Measurements from ENCODE around the gene PLEKHA7.
"Not testable (repeated sequence)": the region's sequence is repeated elsewhere in the genome, so short reads cannot be mapped to it uniquely, and the experiment has no call there.

The PLEKHA7 gene

GRCh38 chr11:16977994-16978315 is 36.3 kb downstream of the PLEKHA7 start:
- no peak for DNase-seq (ENCODE audit: low read depth)

GRCh38 chr11:16977136-16977993 is 36.8 kb downstream of the PLEKHA7 start:
- DNase-seq (ENCODE audit: low read depth): no peak

- no peak for DNase-seq (ENCODE audit: low read depth)
Observed at GRCh38 chr11:16976379-16976778, 37.8 kb downstream of the PLEKHA7 start.

GRCh38 chr11:16975906-16976305 is 38.3 kb downstream of the PLEKHA7 start:
- DNase-seq (ENCODE audit: low read depth): no peak

DNA sequence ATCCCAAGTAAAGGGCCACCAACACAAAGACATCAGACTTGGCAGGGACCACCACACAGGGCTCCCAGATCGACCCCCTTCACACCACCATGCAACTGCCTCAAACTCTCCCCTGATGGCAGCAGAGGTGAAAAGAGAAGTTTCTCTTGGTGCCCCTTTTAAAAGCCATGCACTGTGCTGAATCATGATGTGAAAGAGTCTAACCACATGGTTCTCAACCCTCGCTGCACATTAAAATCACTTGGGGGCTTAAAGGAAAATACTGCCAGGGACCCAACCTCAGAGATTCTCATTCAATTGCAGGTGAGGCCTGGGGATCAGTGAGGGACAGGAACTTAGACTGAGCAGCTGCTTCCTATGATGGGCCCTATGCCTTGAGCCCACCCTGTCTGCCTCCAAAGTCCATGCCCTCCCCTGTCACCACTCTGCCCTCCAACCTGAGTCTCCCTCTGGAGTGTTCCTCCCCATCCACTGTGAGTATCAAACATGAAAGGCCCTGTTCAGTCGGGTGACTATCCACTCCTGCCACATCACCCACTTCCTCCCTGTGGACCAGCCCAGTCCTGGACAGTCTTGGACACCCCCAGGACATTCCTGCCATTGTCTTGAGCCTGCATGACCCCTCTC is 40.8 kb downstream of the PLEKHA7 start:
- DNase-seq (ENCODE audit: low read depth): no peak

- DNase-seq (ENCODE audit: low read depth): no peak
Observed at GRCh38 chr11:16969010-16969999, 44.9 kb downstream of the PLEKHA7 start.

DNA sequence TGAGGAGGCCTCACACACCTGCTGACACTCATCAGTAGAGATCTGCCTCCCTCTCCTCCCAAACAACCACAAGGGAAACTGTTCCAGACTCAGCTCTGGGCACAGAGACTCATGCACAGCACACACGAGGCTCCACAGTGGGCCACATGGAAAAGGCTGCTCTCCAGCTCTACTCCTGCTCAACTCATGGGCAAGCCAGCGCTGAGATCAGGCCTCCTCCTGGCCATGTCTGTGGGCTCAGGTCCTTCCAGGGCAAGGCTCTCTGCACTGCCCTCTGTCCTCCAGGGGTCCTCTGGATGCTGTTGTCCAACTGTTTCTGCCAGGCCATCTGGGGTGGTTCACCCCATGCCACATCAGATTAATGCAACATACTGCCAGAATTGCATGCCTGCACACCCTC is 46.0 kb downstream of the PLEKHA7 start:
- no peak for DNase-seq (ENCODE audit: low read depth)

DNA sequence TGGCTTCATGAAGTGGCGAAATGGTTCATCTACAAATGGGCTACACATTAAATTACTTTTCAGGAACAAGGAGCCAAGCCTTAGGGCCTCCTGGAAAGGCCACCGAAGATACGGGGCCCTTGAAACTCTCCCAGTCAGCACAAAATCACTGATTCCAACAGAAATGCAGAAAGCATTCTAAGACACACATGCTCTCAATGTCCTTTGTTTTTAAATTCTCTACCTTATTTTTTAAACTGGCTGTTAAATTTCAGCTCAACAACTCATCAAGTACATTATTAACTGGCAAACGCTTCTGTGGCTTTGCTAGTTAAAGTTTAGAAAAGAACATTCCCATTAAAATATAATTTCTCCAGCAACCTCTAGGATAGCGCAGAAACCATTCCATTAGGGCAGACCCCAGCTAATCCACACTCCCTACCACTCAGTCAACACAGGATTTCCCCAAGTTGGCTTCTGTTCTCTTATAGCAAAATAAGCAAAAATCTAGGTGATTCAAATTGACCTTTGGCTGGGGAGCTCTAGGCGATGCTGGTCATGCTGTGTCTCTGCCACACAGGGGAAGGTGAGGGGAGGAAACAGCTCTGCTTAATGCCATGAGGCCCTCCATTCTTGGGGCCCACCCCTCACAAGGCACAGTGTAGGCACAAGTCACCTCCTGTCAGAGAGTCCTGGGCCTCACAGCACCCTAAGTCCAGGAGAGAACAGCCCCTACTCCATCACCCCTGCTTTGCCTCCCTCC is 47.1 kb downstream of the PLEKHA7 start:
- DNase-seq (ENCODE audit: low read depth): no peak

DNA sequence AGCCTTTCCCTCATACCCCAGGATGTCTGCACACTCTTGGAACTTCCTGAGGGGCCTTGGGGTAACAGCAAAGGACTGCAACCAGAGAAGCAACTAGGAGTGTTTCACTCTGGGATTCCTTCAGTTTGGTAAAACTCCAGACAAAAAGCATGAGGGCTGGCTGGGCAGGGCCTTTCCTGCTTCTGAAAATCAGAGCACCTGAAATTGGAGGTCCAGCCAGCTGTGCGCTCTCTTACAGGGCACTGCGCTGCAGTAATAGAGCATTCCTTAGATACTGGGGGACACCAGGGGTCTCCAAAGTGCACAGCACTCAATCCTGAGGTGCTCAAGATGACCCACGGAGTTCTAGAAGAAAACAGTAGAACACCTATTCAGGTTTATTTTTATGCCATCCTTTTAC is 49.7 kb downstream of the PLEKHA7 start:
- DNase-seq (ENCODE audit: low read depth): no peak

- DNase-seq (ENCODE audit: low read depth): no peak
Observed at GRCh38 chr11:16963316-16963876, 50.8 kb downstream of the PLEKHA7 start.

DNA sequence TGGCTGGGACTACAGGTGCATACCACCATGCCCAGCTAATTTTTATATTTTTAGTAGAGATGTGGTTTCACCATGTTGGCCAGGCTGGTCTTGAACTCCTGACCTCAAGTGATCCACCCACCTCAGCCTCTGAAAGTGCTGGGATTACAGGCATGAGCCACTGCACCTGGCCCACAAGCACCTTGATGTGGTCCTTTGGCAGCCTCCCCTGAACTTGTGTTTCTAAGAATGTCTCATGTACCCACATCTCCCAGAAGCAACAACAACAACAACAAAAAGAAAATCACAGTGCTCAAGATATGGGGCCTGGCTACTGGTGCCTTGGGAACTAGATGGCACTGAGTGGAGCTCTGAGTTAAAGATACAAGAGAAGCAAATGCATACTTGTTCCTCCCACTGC is 51.6 kb downstream of the PLEKHA7 start:
- not testable (repeated sequence) for DNase-seq (ENCODE audit: low read depth)

DNA sequence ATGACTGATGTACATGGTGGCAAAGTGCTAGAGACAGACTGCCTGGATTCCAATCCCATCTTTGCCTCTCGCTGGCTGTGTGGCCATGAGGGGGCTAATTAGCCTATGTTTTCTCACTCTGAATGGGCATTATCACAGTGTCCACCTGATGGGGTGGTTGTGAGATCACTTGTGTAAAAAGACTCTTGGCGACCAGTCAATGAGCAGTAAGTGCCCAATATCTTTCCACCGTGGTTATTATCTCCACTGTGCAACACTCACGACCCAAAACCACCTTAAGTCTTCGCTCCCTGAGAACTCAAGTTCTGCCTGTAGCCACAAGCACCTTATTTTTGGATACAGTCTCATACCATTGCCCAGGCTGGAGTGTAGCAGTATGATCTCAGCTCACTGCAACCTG is 52.1 kb downstream of the PLEKHA7 start:
- DNase-seq (ENCODE audit: low read depth): no peak

- DNase-seq (ENCODE audit: low read depth): no peak
Observed at GRCh38 chr11:16960250-16960649, 54.0 kb downstream of the PLEKHA7 start.

DNA sequence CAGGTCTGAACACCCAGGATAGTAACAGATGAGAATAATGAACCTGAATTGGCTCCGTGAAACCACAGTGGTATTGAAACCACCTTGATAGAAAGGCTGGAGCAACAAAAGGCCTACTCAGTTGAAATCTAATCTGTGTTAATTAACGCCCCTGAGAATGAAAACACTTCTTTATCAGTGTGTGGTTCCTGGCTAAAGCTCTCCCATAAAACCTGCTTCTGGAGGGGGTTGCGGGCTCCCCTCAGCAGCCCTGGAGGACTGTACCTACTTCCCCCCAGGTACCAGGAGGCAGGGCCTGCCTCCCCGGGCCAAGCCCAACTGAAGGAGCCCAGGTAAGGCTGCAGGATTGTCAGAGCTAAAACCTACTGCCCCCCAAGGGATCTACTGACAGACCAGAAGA is 54.6 kb downstream of the PLEKHA7 start:
- DNase-seq (ENCODE audit: low read depth): no peak

DNA sequence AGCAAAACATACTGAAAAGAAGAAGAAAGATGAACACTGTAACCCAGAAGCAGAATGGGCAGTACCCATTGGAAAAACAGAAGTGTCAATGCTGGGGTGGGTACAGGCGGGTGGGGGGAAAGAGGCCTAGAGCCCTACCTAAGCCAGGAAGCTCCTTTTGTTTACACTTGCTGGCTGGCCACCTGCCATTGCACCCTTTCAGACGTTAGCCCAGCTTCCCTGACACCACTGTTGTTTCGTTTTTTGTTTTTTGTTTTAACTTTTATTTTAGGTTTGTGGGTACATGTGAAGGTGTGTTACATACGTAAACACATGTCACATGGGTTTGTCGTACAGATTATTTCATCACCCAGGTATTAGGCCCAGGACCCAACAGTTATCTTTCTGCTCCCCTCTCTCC is 55.4 kb downstream of the PLEKHA7 start:
- DNase-seq (ENCODE audit: low read depth): no peak

DNA sequence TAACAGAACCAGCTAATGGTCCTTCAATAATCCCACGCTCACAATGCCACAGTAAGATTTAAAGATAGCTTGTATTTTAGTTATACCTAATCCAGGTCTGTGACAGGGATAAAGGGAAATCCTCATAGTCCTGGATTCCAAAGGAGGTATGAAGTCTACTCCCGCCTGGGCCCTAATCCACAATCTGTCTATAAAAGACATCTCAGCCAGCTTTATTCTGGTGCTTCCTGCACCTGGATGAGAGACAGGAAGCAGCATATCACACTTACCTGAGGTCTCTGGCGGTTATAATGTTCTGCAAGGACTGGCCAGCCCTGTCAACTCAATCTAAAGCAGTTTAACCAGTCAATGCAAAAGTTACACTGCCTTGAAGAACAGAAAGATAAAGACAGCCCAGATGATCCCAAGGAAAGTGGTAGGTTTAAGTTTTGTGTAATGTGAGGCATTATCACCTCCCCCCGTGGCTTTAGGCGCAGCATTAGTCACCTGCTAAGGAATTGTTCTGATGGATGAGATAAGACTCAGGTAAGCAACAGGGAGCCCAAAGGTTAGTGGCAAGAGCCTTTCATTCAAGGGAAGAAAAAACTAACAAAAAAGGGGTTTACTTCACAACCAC is 57.6 kb downstream of the PLEKHA7 start:
- no peak for DNase-seq (ENCODE audit: low read depth)

DNA sequence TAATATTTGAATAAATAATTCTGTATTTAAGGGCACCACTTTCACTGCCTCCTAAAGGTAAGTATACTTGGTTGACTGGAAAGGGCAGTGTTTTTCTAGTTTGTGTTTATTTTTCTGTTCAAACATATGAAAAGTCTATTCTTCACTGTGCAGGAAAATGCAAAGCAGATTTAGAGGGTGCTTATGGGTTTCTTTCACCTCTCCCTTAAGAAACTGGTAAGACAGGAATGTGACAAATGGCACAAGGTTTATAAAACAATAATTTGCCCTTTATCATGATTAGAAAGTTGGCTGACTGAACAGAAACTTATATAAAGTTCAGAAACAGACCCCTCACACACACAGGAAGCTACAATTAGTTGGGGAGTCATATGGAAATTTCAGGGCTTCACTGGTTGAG is 60.6 kb downstream of the PLEKHA7 start:
- DNase-seq (ENCODE audit: low read depth): no peak

DNA sequence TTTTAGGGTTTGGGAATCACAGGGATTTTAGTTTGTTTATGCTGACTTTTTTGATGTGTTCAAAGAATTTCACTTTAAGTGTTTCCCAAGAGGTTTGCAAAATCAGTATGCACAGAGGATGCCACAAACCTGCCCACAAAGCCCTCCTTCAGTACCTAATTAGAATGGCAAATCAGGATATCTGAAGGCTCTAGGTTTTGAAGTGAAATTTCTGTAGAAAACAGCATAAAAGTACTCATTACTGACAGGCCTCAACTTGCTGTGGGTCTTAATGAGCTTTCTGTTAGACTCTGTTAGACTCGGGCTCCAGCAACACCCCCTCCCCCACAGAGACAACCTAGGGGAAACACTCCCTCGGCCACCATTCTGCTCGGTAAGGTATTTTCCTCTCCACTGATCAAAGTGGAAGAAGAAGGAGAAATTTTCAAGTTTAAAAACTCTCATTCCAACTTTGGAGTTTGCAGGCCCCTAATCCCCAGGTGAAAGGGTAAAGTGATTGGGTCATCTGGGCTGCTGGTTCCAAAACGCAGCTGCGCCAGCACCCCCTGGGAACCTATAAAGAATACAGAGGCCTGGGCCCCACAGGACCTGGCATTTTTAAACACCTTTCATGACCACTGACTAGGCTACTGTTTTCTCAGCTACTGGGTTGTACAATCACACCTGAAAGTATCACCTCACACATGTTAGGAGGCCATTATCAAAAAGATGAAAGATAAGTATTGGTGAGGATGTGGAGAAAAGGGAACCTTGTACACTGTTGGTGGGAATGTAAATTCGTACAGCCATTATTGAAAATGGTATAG is 67.5 kb downstream of the PLEKHA7 start:
- DNase-seq (ENCODE audit: low read depth): no peak

DNA sequence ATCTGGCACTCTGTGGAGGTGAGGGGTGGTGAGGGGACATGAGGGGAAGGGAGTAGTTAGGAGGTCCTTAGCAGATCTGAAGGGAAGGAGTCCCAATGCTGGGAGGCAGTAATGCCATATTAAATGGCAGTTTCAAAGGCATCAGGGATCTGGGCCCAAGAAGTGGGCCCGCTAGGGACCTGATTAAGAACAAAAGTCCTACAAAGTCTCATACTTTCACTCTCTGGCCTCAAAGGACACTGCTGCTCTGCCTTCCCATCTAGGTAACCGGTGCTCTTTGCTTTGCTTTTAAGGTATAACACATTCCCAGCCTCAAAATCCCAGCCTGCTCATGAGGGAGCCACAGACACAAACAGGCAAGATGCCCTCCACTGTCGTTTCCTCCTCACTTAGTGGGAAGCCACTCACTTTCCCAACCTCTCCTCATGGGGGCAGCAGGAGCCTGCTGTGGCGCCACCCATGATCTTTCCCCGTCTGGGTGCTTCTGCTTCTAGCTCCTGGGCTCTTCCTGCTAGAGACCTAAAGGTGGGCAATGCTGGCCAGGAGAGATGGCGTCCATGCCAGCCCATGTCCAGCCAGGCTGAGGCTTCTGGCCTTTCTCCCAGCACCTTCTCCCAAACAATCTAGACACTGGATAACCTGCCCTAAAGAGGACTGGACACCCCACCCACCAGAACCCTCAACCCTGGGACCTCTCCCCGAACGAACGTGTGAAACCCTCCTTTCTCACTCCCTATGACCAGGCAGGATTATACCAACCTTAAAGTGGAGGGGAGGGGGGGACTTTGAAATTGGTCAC is 68.3 kb downstream of the PLEKHA7 start:
- DNase-seq (ENCODE audit: low read depth): no peak
